Left lung (tissue), 10 donors: ENCODE measurements around the gene ATF4. TPM values are rescaled to one million over a fixed set of nuclear protein-coding genes. Genes with fewer than 3 reads are reported as not detected.

Experiments
- ATAC-seq: fragments of 200-7000 bp; cut with Tn5 transposase; one replicate; pipeline ENCODE4 v1.9.1; 2020; ENCODE audit warnings: moderate library complexity
- DNase-seq, 4 donors: peaks; one replicate each; pipeline ENCODE4 v3.0.0-alpha.2; 2013 to 2020
- H3K27ac ChIP-seq, 2 donors: fragments of 200-600 bp; sonication (generic) in 1 of 2; one replicate each; pipeline versions ENCODE4 v1.5.0 to v1.8.0; 2020 to 2021
- H3K27me3 ChIP-seq, 2 donors: fragments of 200-600 bp; sonication (generic) in 1 of 2; one replicate each; pipeline versions ENCODE4 v1.5.0 to v1.8.0; 2020 to 2021
- H3K36me3 ChIP-seq, 2 donors: fragments of 200-600 bp; sonication (generic) in 1 of 2; one replicate each; pipeline versions ENCODE4 v1.5.0 to v1.8.0; 2020 to 2021
- H3K4me1 ChIP-seq, 2 donors: fragments of 200-600 bp; one replicate each; pipeline ENCODE4 v1.8.0; 2021
- H3K4me3 ChIP-seq, 2 donors: fragments of 200-600 bp; sonication (generic) in 1 of 2; one replicate each; pipeline versions ENCODE4 v1.5.0 to v1.8.0; 2020 to 2021; ENCODE audit warnings: mild to moderate bottlenecking in 1 of 2
- H3K9me3 ChIP-seq, 2 donors: fragments of 200-600 bp; sonication (generic) in 1 of 2; one replicate each; pipeline versions ENCODE4 v1.5.0 to v1.8.0; 2020 to 2021
- intact Hi-C, 2 donors: fragments of 100-400 bp; cut with DNase I; formaldehyde crosslinking; loops; one replicate each; pipeline versions ENCODE4 v1.11.2 to v1.14.2; 2022
- polyA plus RNA-seq, 6 donors: library from polyadenylated mRNA; unstranded; fragments of 120-200 nt; gene quantifications; one replicate each; pipeline ENCODE4 v1.2.1, GENCODE V29; 2013; ENCODE audit not compliant: insufficient read length in 6 of 6
- total RNA-seq, 2 donors: library from RNA; stranded (reverse); fragmentation: NEBNext Ultra II Directional; extraction: Animal tissue kit (Norgen Biotek cat#: 25700); gene quantifications; one replicate each; pipeline ENCODE4 v1.2.1, GENCODE V29; 2021
- TF ChIP-seq, protein P1 (sequence below), 2 donors: fragments of 200-600 bp; sonication (generic) in 1 of 2; IDR thresholded peaks; one replicate each; pipeline versions ENCODE4 v1.5.0 to v1.8.0; 2021; ENCODE audit warnings: antibody characterized with exemption in 2 of 2
- donor health status: DM: no; HTN: yes; CAD: no.
- donor health status: DM: no; HTN: no; CAD: no.

ATF4 gene
- total and polyA plus RNA-seq, 8 donors: 204 to 349 (median 309) TPM

GRCh38 chr22:39568278-39568981 lies 48.1 kb downstream of the ATF4 start:
- no peaks in the 10 kb centered on the region for H3K9me3 ChIP-seq
- no peak overlapping the region for H3K27ac ChIP-seq
- TF ChIP-seq, protein P1, sequence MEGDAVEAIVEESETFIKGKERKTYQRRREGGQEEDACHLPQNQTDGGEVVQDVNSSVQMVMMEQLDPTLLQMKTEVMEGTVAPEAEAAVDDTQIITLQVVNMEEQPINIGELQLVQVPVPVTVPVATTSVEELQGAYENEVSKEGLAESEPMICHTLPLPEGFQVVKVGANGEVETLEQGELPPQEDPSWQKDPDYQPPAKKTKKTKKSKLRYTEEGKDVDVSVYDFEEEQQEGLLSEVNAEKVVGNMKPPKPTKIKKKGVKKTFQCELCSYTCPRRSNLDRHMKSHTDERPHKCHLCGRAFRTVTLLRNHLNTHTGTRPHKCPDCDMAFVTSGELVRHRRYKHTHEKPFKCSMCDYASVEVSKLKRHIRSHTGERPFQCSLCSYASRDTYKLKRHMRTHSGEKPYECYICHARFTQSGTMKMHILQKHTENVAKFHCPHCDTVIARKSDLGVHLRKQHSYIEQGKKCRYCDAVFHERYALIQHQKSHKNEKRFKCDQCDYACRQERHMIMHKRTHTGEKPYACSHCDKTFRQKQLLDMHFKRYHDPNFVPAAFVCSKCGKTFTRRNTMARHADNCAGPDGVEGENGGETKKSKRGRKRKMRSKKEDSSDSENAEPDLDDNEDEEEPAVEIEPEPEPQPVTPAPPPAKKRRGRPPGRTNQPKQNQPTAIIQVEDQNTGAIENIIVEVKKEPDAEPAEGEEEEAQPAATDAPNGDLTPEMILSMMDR (IDR thresholded peaks at IDR 0.05): no peak
- H3K36me3 ChIP-seq: no peaks in the 10 kb centered on the region
- ATAC-seq (no peak), DNase-seq (no peak)
- no peaks in the 10 kb centered on the region for H3K4me1 ChIP-seq
- peaks cover 0 to 40% of the 10 kb centered on the region in 2 donors for H3K27me3 ChIP-seq
- intact Hi-C loops: no loop called here
- no peak overlapping the region for H3K4me3 ChIP-seq

DNA sequence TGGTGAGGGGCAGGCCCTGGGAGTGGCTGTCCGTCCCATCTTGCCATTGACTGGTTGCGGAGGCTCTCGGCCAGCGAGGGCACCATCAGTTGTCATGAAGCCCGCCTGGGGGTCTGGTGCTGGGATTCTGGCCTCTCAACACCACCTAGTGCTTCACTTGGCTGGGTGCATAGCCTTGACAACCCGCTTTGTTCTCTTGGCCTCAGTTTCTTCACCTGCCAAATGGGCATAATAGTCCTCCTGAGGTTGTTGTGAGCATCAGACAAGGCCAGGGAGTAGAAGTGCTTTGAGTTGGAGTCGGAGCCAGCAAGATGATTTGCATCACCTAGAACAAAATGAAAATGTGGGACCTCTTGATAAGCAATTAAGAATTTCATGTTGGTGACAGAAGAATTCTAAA lies 48.7 kb downstream of the ATF4 start:
- Histone ChIP-seq H3K9me3 (no peaks in the 10 kb centered on the region), H3K4me1 (no peaks in the 10 kb centered on the region), H3K27me3 (peaks cover 0 to 46% of the 10 kb centered on the region in 2 donors), H3K4me3 (no peak overlapping the region), H3K27ac (no peak overlapping the region), H3K36me3 (no peaks in the 10 kb centered on the region)
- TF ChIP-seq, protein P1 (IDR thresholded peaks at IDR 0.05): no peak
- intact Hi-C loops: no loop called here
- DNase-seq (no peak), ATAC-seq (no peak)

GRCh38 chr22:39570226-39570625 lies 49.9 kb downstream of the ATF4 start:
- TF ChIP-seq, protein P1 (IDR thresholded peaks at IDR 0.05): no peak
- Histone ChIP-seq H3K4me1 (no peaks in the 10 kb centered on the region), H3K9me3 (no peaks in the 10 kb centered on the region), H3K4me3 (no peak overlapping the region), H3K27me3 (peaks cover 0 to 35% of the 10 kb centered on the region in 2 donors), H3K27ac (no peak overlapping the region), H3K36me3 (no peaks in the 10 kb centered on the region)
- DNase-seq (no peak), ATAC-seq (no peak)
- intact Hi-C loops: no loop called here

DNA sequence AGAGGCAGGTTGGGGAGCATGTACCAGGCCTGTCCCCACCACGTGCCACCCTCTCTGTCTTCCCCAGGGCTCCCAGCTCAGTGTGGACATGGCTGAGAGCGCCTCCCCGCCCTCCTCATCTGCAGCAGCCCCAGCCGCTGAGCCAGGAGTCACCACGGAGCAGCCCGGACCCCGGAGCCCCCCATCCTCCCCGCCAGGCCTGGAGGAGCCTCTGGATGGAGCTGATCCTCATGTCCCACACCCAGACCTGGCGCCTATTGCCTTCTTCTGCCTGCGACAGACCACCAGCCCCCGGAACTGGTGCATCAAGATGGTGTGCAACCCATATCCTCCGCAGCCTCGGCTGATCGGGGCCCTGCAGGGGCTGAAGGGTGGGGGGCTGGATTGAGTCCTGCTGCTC lies 50.3 kb downstream of the ATF4 start, which contains the start of gene CACNA1I:
Gene CACNA1I (plus strand): TSS at position 89 of the 400 bp plus-strand sequence. CDS start 0 bp downstream, at position 89.
- intact Hi-C loops: no loop called here
- no peaks in the 10 kb centered on the region for H3K4me1 ChIP-seq
- DNase-seq: no peak

DNA sequence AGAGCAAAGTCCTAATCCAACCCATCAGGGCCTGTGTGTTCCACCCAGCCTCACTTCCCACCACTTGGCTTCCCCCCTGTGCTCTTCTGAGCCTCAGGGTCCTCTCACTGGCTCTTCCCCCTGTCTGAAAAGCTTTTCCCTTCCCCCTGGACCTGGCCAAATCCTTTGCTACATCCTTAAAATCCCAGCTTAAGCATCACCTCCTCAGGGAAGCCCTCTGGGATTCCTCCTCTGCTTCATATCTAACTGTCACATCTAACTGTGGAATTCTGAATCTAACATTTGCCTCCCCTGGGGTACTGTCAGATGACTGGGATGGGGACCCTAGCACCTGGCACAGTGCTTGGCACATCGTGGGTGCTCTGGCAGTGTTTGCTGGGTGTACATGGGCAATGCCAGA lies 51.2 kb downstream of the ATF4 start:
- H3K27me3 ChIP-seq: peaks cover 0 to 40% of the 10 kb centered on the region in 2 donors
- H3K9me3 ChIP-seq: no peaks in the 10 kb centered on the region
- DNase-seq (no peak), ATAC-seq (no peak)
- H3K4me1 ChIP-seq: no peaks in the 10 kb centered on the region
- H3K36me3 ChIP-seq: no peaks in the 10 kb centered on the region
- TF ChIP-seq, protein P1 (IDR thresholded peaks at IDR 0.05): no peak
- no peak overlapping the region for H3K4me3 ChIP-seq
- intact Hi-C loops: no loop called here
- no peak overlapping the region for H3K27ac ChIP-seq

More for the DNA sequence above, 50.3 kb downstream of the ATF4 start, which contains the start of gene CACNA1I:
- TF ChIP-seq, protein P1 (IDR thresholded peaks at IDR 0.05): no peak
- no peaks in the 10 kb centered on the region for H3K36me3 ChIP-seq
- no peaks in the 10 kb centered on the region for H3K9me3 ChIP-seq
- no peak within 1 kb of the TSS for H3K27ac ChIP-seq
- no peak within 1 kb of the TSS for H3K4me3 ChIP-seq
- peaks cover 0 to 34% of the 10 kb centered on the region in 2 donors for H3K27me3 ChIP-seq
- ATAC-seq: no peak

Other genes starting within 250 kb of the ATF4 start
- gene RPL3, start 200.9 kb upstream of the ATF4 start, total RNA-seq: 1,000 to 10,000 TPM; 1,506 to 1,575 TPM
- 1,000 to 10,000 TPM; 3,313 to 3,842 (median 3,675) TPM for gene RPL3, start 200.9 kb upstream of the ATF4 start, polyA plus RNA-seq
- gene SYNGR1, start 170.6 kb upstream of the ATF4 start, total RNA-seq: 1 to 10 TPM; 5.5 to 7.2 TPM
- 10 to 100 TPM; 23.7 to 32.0 (median 27.5) TPM for gene SYNGR1, start 170.6 kb upstream of the ATF4 start, polyA plus RNA-seq
- gene TAB1, start 120.8 kb upstream of the ATF4 start, total RNA-seq: 10 to 100 TPM; 20.5 to 21.5 TPM
- gene TAB1, start 120.8 kb upstream of the ATF4 start, polyA plus RNA-seq: 10 to 100 TPM; 30.2 to 35.5 (median 32.1) TPM
- 1 to 10 TPM; 6.7 to 8.8 TPM for gene MGAT3, start 63.5 kb upstream of the ATF4 start, total RNA-seq
- gene MGAT3, start 63.5 kb upstream of the ATF4 start, polyA plus RNA-seq: 10 to 100 TPM in 5 of 6 donors, 1 to 10 TPM in 1; 8.8 to 21.2 (median 16.7) TPM
- gene MIEF1, start 18.3 kb upstream of the ATF4 start, total RNA-seq: 10 to 100 TPM; 16.1 to 27.2 TPM
- 10 to 100 TPM; 21.8 to 28.5 (median 25.4) TPM for gene MIEF1, start 18.3 kb upstream of the ATF4 start, polyA plus RNA-seq
- gene RPS19BP1, start 12.2 kb downstream of the ATF4 start, total RNA-seq: 10 to 100 TPM; 63.5 to 88.4 TPM
- 10 to 100 TPM; 42.3 to 56.8 (median 49.0) TPM for gene RPS19BP1, start 12.2 kb downstream of the ATF4 start, polyA plus RNA-seq
- gene CACNA1I, start 50.2 kb downstream of the ATF4 start, total RNA-seq: under 1 TPM; 0.03 to 0.10 TPM
- under 1 TPM; 0.07 to 0.35 (median 0.10) TPM for gene CACNA1I, start 50.2 kb downstream of the ATF4 start, polyA plus RNA-seq